ENCODE data around the gene UBE2F.

GRCh38 chr2:237997521-237997920, 30.7 kb downstream of the UBE2F start:
- TF ChIP-seq CTCF (IDR thresholded peaks at IDR 0.05) (no peak), EP300 (IDR thresholded peaks at IDR 0.05) (no peak)

All from ovary (tissue), 3 donors.